HUES48 (cell line): ENCODE results near the gene SRPRB.

ENCODE experiments used
- H3K27ac ChIP-seq: one replicate; pipeline ENCODE4 v1.7.0; 2013; ENCODE audit warnings: low read depth, low read length, inconsistent platforms
- H3K27me3 ChIP-seq: 2 replicates; pipeline ENCODE4 v1.6.1; 2013; ENCODE audit warnings: mild to moderate bottlenecking, low read length; ENCODE audit not compliant: control insufficient read depth, insufficient read depth
- H3K36me3 ChIP-seq: 2 replicates; pipeline ENCODE4 v1.6.1; 2013; ENCODE audit warnings: low read length; ENCODE audit not compliant: control insufficient read depth, insufficient read depth
- H3K4me1 ChIP-seq: 2 replicates; pipeline ENCODE4 v1.6.1; 2013; ENCODE audit warnings: mild to moderate bottlenecking, low read length; ENCODE audit not compliant: control insufficient read depth, insufficient read depth
- H3K4me3 ChIP-seq: 2 replicates; pipeline ENCODE4 v1.5.1; 2013; ENCODE audit warnings: mild to moderate bottlenecking, low read depth, low read length
- H3K9ac ChIP-seq: 2 replicates; pipeline ENCODE4 v1.6.1; 2013; ENCODE audit warnings: mild to moderate bottlenecking, low read depth, low read length, moderate library complexity
- H3K9me3 ChIP-seq: 2 replicates; pipeline ENCODE4 v1.6.1; 2013; ENCODE audit warnings: low read length; ENCODE audit not compliant: control insufficient read depth, insufficient read depth

Gene SRPRB

GRCh38 chr3:133763797-133764683, 41.6 kb upstream of the SRPRB start:
- Histone ChIP-seq H3K9ac (no peak overlapping the region), H3K36me3 (no peaks in the 10 kb centered on the region), H3K9me3 (no peaks in the 10 kb centered on the region), H3K4me1 (peaks cover under 1% of the 10 kb centered on the region), H3K4me3 (no peak overlapping the region), H3K27ac (no peak overlapping the region), H3K27me3 (no peaks in the 10 kb centered on the region)

- Histone ChIP-seq H3K9ac (no peak overlapping the region), H3K36me3 (no peaks in the 10 kb centered on the region), H3K4me1 (no peaks in the 10 kb centered on the region), H3K27me3 (no peaks in the 10 kb centered on the region), H3K4me3 (no peak overlapping the region), H3K9me3 (no peaks in the 10 kb centered on the region), H3K27ac (no peak overlapping the region)
Observed at GRCh38 chr3:133765256-133765655, 40.4 kb upstream of the SRPRB start.

GRCh38 chr3:133767607-133768006, 38.0 kb upstream of the SRPRB start:
- H3K9ac ChIP-seq, result no peak overlapping the region
- no peaks in the 10 kb centered on the region for H3K27me3 ChIP-seq
- no peaks in the 10 kb centered on the region for H3K36me3 ChIP-seq
- H3K9me3 ChIP-seq, result no peaks in the 10 kb centered on the region
- H3K4me1 ChIP-seq, result no peaks in the 10 kb centered on the region
- no peak overlapping the region for H3K4me3 ChIP-seq
- no peak overlapping the region for H3K27ac ChIP-seq

GRCh38 chr3:133769536-133769935, 36.1 kb upstream of the SRPRB start:
- H3K4me1 ChIP-seq, result no peaks in the 10 kb centered on the region
- H3K9me3 ChIP-seq, result no peaks in the 10 kb centered on the region
- no peak overlapping the region for H3K27ac ChIP-seq
- H3K36me3 ChIP-seq, result no peaks in the 10 kb centered on the region
- no peak overlapping the region for H3K4me3 ChIP-seq
- H3K9ac ChIP-seq, result no peak overlapping the region
- H3K27me3 ChIP-seq, result no peaks in the 10 kb centered on the region

GRCh38 chr3:133773732-133774131, 31.9 kb upstream of the SRPRB start:
- H3K4me1 ChIP-seq, result peaks cover 9% of the 10 kb centered on the region; the same call in 1 of the 2 replicates
- H3K9ac ChIP-seq, result no peak overlapping the region
- no peak overlapping the region for H3K27ac ChIP-seq
- no peak overlapping the region for H3K4me3 ChIP-seq
- no peaks in the 10 kb centered on the region for H3K27me3 ChIP-seq
- H3K36me3 ChIP-seq, result no peaks in the 10 kb centered on the region
- no peaks in the 10 kb centered on the region for H3K9me3 ChIP-seq

GRCh38 chr3:133775309-133775708, 30.3 kb upstream of the SRPRB start:
- Histone ChIP-seq H3K9ac (no peak overlapping the region), H3K36me3 (no peaks in the 10 kb centered on the region), H3K9me3 (no peaks in the 10 kb centered on the region), H3K4me3 (no peak overlapping the region), H3K27ac (no peak overlapping the region), H3K4me1 (peaks cover 9% of the 10 kb centered on the region; the same call in 1 of the 2 replicates), H3K27me3 (no peaks in the 10 kb centered on the region)

GRCh38 chr3:133775835-133776234, 29.8 kb upstream of the SRPRB start:
- H3K9me3 ChIP-seq, result no peaks in the 10 kb centered on the region
- no peak overlapping the region for H3K27ac ChIP-seq
- H3K4me3 ChIP-seq, result no peak overlapping the region
- no peaks in the 10 kb centered on the region for H3K36me3 ChIP-seq
- no peak overlapping the region for H3K9ac ChIP-seq
- H3K27me3 ChIP-seq, result no peaks in the 10 kb centered on the region
- H3K4me1 ChIP-seq, result peaks cover 9% of the 10 kb centered on the region; the same call in 1 of the 2 replicates

GRCh38 chr3:133776794-133777438, 28.7 kb upstream of the SRPRB start:
- Histone ChIP-seq H3K36me3 (no peaks in the 10 kb centered on the region), H3K9ac (no peak overlapping the region), H3K4me1 (peaks cover 9% of the 10 kb centered on the region; the same call in 1 of the 2 replicates), H3K27me3 (no peaks in the 10 kb centered on the region), H3K27ac (no peak overlapping the region), H3K4me3 (no peak overlapping the region), H3K9me3 (no peaks in the 10 kb centered on the region)

- no peaks in the 10 kb centered on the region for H3K27me3 ChIP-seq
- H3K36me3 ChIP-seq, result no peaks in the 10 kb centered on the region
- H3K27ac ChIP-seq, result no peak overlapping the region
- no peak overlapping the region for H3K9ac ChIP-seq
- peaks cover 9% of the 10 kb centered on the region; the same call in 1 of the 2 replicates for H3K4me1 ChIP-seq
- H3K9me3 ChIP-seq, result no peaks in the 10 kb centered on the region
- H3K4me3 ChIP-seq, result no peak overlapping the region
Observed at GRCh38 chr3:133777807-133778568, 27.6 kb upstream of the SRPRB start.

GRCh38 chr3:133779626-133780203, 25.9 kb upstream of the SRPRB start:
- H3K4me1 ChIP-seq, result peaks cover 9% of the 10 kb centered on the region; the same call in 1 of the 2 replicates
- H3K9ac ChIP-seq, result no peak overlapping the region
- no peaks in the 10 kb centered on the region for H3K27me3 ChIP-seq

More at GRCh38 chr3:133779626-133780203, 25.9 kb upstream of the SRPRB start:
- Histone ChIP-seq H3K27ac (no peak overlapping the region), H3K36me3 (no peaks in the 10 kb centered on the region), H3K4me3 (no peak overlapping the region), H3K9me3 (0 out of 2 replicates have a peak, but pooled peaks cover 3% of the 10 kb centered on the region)
